Measurements from ENCODE around the gene OR2T4. TPM values are rescaled to one million over a fixed set of nuclear protein-coding genes. Genes with fewer than 3 reads are reported as not detected.

OR2T4 gene
- polyA plus RNA-seq, 1 donor (not counting 4 experiments of a cell fraction or from before 2014, with no cell fraction given), result not detected

- Histone ChIP-seq H3K9me1 (ENCODE audit: control insufficient read depth, extremely low read depth, insufficient read depth, low read length) (no peaks in the 10 kb centered on the region), H3K4me1 (ENCODE audit: control insufficient read depth, extremely low read depth, insufficient read depth, low read length) (no peaks in the 10 kb centered on the region), H3K9ac (ENCODE audit: control insufficient read depth, extremely low read depth, insufficient read depth, low read length) (no peak within 1 kb of the TSS), H3K9me3 (ENCODE audit: control insufficient read depth, low read depth, low read length) (no peaks in the 10 kb centered on the region), H2AFZ (ENCODE audit: control insufficient read depth, low read length) (no peak within 1 kb of the TSS), H3K4me3 (ENCODE audit: control insufficient read depth in 2 of 3, extremely low read depth in 1 of 3, insufficient read depth in 2 of 3, low read depth in 1 of 3, low read length in 3 of 3) (no peak within 1 kb of the TSS), H3K4me2 (ENCODE audit: control insufficient read depth, extremely low read depth, insufficient read depth, low read depth, low read length) (no peak within 1 kb of the TSS), H3K27me3 (ENCODE audit: control insufficient read depth, extremely low read depth, insufficient read depth, low read length) (no peaks in the 10 kb centered on the region), H3K79me2 (ENCODE audit: control insufficient read depth, insufficient read depth, low read length) (no peaks in the 10 kb centered on the region), H4K20me1 (ENCODE audit: control insufficient read depth, extremely low read depth, insufficient read depth, low read length) (no peaks in the 10 kb centered on the region), H3K27ac (ENCODE audit: control insufficient read depth, insufficient read depth, low read length) (no peak within 1 kb of the TSS), H3K36me3 (ENCODE audit: control insufficient read depth in 2 of 2, extremely low read depth in 1 of 2, insufficient read depth in 2 of 2, low read length in 2 of 2) (no peaks in the 10 kb centered on the region)
- FAIRE-seq (no peak), DNase-seq (ENCODE audit: low read depth, low spot score) (no peak)
- dilution Hi-C loops (cut with MboI; ENCODE audit: extremely low pct_ligation_motif_present, low sequenced_read_pairs), result no loop called here
- TF ChIP-seq, protein P1, sequence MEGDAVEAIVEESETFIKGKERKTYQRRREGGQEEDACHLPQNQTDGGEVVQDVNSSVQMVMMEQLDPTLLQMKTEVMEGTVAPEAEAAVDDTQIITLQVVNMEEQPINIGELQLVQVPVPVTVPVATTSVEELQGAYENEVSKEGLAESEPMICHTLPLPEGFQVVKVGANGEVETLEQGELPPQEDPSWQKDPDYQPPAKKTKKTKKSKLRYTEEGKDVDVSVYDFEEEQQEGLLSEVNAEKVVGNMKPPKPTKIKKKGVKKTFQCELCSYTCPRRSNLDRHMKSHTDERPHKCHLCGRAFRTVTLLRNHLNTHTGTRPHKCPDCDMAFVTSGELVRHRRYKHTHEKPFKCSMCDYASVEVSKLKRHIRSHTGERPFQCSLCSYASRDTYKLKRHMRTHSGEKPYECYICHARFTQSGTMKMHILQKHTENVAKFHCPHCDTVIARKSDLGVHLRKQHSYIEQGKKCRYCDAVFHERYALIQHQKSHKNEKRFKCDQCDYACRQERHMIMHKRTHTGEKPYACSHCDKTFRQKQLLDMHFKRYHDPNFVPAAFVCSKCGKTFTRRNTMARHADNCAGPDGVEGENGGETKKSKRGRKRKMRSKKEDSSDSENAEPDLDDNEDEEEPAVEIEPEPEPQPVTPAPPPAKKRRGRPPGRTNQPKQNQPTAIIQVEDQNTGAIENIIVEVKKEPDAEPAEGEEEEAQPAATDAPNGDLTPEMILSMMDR (optimal IDR thresholded peaks at IDR 0.05 in 1 of 3, IDR thresholded peaks at IDR 0.05 in 1 of 3, conservative IDR thresholded peaks at IDR 0.05 in 1 of 3; ENCODE audit: extremely low read depth in 1 of 3, insufficient read depth in 2 of 3, low read length in 3 of 3), result no peak
- no peak for TF ChIP-seq EZH2 (IDR thresholded peaks at IDR 0.05; ENCODE audit: low read length)
Observed at GRCh38 chr1:248324468-248324867, 37.0 kb upstream of the OR2T4 start, which contains the start of gene OR2M7. OR2M7 (minus strand) TSS chr1:248324568; CDS start chr1:248324568, 0 bp downstream.

DNA sequence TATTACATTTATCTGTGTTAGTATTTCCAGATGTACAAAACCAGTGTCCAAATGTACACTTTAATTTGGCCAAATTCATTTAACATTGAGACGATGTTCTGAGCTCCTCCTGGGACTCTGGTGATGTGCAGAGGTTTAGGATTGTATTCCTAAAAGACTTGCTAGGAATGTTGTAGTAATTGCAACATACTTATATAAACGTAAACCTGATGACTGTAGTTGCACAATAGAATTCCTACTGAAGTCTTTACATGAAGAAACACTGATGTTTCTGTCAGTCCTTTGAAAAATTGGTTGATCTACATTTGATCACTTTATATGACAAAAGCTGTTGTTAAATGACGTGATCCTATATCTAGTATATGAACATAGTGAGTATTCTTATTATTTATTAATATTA is 18.0 kb upstream of the OR2T4 start:
- no peak overlapping the region for H3K27ac ChIP-seq (ENCODE audit: control insufficient read depth, insufficient read depth, low read length)
- dilution Hi-C loops (cut with MboI; ENCODE audit: extremely low pct_ligation_motif_present, low sequenced_read_pairs), result no loop called here
- H3K4me1 ChIP-seq (ENCODE audit: control insufficient read depth, extremely low read depth, insufficient read depth, low read length), result no peaks in the 10 kb centered on the region
- DNase-seq (ENCODE audit: low read depth, low spot score) (no peak), FAIRE-seq (no peak)
- no peak overlapping the region for H3K4me2 ChIP-seq (ENCODE audit: control insufficient read depth, extremely low read depth, insufficient read depth, low read depth, low read length)
- no peak overlapping the region for H2AFZ ChIP-seq (ENCODE audit: control insufficient read depth, low read length)
- no peaks in the 10 kb centered on the region for H3K36me3 ChIP-seq (ENCODE audit: control insufficient read depth in 2 of 2, extremely low read depth in 1 of 2, insufficient read depth in 2 of 2, low read length in 2 of 2)
- H3K9me3 ChIP-seq (ENCODE audit: control insufficient read depth, low read depth, low read length), result no peaks in the 10 kb centered on the region
- H4K20me1 ChIP-seq (ENCODE audit: control insufficient read depth, extremely low read depth, insufficient read depth, low read length), result no peaks in the 10 kb centered on the region
- no peaks in the 10 kb centered on the region for H3K79me2 ChIP-seq (ENCODE audit: control insufficient read depth, insufficient read depth, low read length)
- TF ChIP-seq, protein P1 (optimal IDR thresholded peaks at IDR 0.05 in 1 of 3, IDR thresholded peaks at IDR 0.05 in 1 of 3, conservative IDR thresholded peaks at IDR 0.05 in 1 of 3; ENCODE audit: extremely low read depth in 1 of 3, insufficient read depth in 2 of 3, low read length in 3 of 3), result no peak
- TF ChIP-seq EZH2 (IDR thresholded peaks at IDR 0.05; ENCODE audit: low read length), result no peak
- H3K9ac ChIP-seq (ENCODE audit: control insufficient read depth, extremely low read depth, insufficient read depth, low read length), result no peak overlapping the region
- no peak overlapping the region for H3K4me3 ChIP-seq (ENCODE audit: control insufficient read depth in 2 of 3, extremely low read depth in 1 of 3, insufficient read depth in 2 of 3, low read depth in 1 of 3, low read length in 3 of 3)
- no peaks in the 10 kb centered on the region for H3K27me3 ChIP-seq (ENCODE audit: control insufficient read depth, extremely low read depth, insufficient read depth, low read length)
- H3K9me1 ChIP-seq (ENCODE audit: control insufficient read depth, extremely low read depth, insufficient read depth, low read length), result no peaks in the 10 kb centered on the region
